CD1c-positive myeloid dendritic cell (primary cell): ENCODE results near the gene GPRIN2.
"Not testable (repeated sequence)": the region's sequence is repeated elsewhere in the genome, so short reads cannot be mapped to it uniquely, and the experiment has no call there.

Experiments used
- DNase-seq: peaks from one replicate; pipeline ENCODE4 v3.0.0-alpha.2; 2016; ENCODE audit errors: extremely low spot score

Gene GPRIN2

DNA sequence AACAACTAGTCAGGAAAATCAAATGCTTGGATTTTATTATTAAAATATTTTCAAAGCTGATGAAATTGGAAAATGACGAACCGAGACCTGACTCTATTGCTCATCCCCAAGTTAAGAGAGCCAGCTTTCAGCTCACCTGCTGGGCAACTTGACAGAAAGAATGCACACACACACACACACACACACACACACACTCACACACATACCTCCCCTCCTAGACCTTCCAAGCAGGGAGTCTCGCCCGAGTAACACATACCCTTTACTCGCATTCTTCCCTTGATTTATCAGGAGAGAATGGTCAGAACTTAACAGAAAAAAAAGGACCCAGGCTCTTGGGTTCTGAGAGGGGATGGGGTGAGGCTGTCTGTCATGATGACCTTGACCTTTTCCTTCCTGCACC, 19.1 kb downstream of the GPRIN2 start:
- no peak for DNase-seq

GRCh38 chr10:46536781-46537180, 19.7 kb downstream of the GPRIN2 start:
- no peak for DNase-seq

- no peak for DNase-seq
These were observed 20.3 kb downstream of the GPRIN2 start for GRCh38 chr10:46536171-46536570.

DNA sequence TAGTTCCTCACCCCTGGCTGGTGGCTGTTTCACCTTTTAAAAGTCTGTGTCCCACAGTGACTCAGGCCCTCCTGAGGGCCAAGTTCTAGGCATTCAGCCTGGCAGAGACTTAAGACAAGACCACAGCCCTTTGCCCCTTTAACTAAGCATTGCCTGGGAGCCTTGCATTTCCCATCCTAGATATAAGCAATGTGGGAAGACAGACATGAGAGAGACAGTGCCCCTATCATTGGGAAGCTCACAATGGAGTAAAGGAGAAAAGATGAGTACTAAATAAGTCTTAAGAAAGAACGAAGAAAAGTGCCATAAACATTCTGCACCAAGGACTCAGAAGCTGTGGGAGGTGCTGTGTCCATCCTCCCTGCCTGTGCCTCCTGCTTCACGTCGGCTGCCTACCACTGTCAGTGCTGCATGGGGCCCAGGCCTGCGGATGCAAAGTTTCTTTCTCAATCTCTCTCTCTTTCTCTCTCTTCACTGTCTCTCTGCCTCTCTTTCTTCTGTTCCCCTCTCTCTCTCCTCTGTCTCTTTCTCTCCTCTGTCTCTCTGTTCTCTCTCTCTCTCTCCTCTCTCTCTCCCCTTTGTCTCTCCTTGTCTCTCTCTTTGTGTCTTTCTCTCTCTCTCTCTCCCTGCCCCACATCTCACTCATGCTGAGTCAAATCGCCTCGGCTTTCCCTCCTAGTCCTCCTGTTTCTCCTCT, 21.5 kb downstream of the GPRIN2 start:
- no peak for DNase-seq

DNA sequence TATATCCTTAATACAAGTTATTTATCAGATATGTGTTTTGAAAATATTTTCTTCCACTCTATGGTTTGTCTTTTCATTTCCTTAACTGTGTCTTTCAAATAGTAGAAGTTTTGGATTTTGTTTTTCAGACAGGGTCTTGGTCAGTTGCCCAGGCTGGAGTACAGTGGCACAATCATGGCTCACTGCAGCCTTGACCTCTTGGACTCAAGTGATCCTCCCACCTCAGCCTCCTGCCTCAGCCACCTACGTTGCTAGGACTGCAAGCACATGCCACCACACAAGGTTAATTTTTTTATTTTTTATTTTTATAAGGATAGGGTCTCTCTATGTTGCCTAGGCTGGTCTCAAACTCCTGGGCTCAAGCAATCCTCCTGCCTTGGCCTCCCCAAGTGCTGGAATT, 24.2 kb downstream of the GPRIN2 start:
- DNase-seq: not testable (repeated sequence)

GRCh38 chr10:46530249-46531186, 25.9 kb downstream of the GPRIN2 start:
- DNase-seq: no peak

- not testable (repeated sequence) for DNase-seq
These were observed 26.7 kb downstream of the GPRIN2 start for GRCh38 chr10:46529742-46530141.

- no peak for DNase-seq
These were observed 27.5 kb downstream of the GPRIN2 start for GRCh38 chr10:46528675-46529615.

DNA sequence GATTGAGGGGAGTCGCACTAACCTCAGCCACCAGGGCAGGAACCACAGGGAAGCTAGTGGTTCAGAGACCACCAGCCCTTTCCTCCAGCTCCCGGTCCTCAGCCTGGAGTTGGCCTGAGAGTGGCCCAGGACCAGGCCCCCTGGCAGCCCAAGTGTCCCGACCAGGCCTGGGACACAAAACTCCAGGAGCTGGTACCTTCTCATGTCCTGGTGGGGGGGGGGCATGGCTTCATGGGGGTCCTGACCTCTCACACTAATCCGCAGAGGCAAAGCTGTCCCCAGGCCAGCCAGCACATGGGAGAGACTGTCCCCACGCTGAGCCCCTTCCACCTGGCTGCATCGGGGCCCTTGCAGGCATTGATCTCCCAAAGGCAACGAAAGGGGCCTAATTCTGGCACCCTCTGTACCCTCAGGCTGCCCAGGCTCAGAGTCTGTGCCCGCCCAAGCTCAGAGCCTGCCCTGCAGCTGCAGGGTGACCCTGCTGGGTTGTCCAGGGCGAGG, 28.2 kb downstream of the GPRIN2 start:
- DNase-seq: no peak

- no peak for DNase-seq
These were observed 29.1 kb downstream of the GPRIN2 start for GRCh38 chr10:46527241-46527811.

DNA sequence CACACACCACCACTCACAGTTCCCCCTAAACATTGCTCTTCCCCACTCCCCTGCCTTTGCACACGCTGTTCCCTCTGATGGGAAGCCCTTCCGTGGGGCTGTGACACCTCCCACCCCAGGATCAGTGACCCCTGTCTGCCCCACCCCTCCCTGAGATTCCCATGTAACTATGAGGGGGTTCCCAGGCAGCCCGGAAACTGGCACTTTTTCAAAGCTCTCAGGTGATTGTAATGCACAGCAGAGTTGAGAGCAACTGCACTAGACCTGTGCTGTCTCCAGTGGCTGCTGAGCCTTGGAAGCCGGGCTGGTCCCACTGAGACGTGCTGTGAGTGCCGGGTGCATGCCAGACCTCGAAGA, 29.8 kb downstream of the GPRIN2 start:
- DNase-seq: no peak

DNA sequence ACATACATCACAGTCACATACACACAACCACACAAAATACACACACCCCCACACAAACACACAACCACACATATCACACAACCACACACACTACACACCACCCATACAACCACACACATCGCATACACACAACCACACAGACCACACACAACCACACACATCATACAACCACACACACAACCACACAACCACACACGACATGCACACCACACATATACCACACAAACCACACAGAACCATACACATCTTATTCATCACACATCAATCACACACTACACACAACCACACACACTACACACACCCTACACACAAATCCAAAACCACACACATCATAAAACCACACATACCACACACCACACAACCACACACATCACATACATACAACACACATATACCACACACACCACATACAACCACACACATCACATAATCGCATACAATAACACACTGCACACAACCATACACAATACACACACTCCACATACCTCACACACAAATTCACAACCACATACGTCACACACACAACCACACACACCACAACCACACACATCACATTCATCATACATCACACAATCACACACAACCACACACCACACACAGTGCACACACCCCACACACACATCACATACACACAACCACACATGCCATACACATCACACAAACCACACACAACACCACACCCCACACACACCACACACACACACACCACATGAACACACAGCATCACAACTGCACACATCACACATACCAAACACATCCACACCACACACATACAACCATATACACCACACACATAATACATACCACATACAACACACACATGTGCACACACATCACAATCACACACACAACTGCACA, 30.4 kb downstream of the GPRIN2 start:
- no peak for DNase-seq

DNA sequence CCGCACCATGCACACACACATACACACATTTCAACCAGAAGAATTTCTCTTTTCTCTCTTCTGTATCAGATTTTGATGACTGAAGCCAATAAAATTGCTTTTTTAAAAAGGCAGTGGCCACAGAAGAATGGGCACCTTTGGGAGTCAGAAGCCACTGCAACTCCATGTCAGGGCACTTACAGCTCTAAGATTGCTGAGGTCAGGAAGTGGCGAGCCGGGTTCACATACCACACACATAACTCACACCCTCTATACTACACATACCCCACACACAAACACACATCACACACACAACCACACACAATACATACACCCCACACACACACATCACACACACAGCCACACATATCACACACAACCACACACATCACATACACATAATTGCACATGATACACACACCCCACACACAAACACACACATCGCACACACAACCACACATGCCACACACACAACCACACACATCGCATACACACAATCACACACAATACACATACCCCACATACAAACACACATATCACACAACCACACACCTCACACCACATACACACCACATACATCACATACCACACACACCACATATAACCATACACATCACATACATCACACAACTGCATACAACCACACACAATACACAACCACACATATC, 31.2 kb downstream of the GPRIN2 start:
- no peak for DNase-seq

DNA sequence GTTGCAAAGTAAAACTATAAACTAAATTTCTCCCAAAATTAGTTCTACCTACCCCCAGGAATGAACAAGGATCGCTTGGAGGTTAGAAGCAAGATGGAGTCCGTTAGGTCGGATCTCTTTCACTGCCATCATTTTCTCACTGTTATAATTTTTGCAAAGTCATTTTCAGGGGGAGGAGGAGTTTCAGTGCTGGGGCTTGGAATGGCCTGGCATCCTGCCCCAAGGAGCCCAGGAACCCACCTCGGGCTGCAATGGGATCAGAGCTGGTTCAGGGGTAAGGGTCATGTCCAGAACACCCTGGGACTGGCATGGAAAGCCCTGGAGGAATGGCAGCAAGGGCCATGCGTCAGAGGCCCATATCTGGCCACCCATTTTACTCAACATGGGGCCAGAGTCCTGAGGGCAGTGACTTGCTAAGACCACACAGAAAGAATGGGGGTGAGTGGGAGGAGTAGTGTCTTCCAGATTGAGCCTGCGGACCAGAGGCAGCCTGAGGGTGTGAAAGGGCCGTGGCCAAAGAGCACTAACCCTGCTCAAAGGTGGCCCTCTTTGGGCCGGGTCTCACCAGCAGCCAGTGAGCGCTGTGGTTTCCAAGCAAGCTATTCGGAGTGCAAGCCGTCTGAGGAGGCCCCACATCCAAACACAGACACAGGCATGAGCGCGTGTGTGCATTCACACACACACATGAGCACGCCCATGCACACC, 31.8 kb downstream of the GPRIN2 start:
- no peak for DNase-seq

- no peak for DNase-seq
These were observed 32.4 kb downstream of the GPRIN2 start for GRCh38 chr10:46523962-46524471.

DNA sequence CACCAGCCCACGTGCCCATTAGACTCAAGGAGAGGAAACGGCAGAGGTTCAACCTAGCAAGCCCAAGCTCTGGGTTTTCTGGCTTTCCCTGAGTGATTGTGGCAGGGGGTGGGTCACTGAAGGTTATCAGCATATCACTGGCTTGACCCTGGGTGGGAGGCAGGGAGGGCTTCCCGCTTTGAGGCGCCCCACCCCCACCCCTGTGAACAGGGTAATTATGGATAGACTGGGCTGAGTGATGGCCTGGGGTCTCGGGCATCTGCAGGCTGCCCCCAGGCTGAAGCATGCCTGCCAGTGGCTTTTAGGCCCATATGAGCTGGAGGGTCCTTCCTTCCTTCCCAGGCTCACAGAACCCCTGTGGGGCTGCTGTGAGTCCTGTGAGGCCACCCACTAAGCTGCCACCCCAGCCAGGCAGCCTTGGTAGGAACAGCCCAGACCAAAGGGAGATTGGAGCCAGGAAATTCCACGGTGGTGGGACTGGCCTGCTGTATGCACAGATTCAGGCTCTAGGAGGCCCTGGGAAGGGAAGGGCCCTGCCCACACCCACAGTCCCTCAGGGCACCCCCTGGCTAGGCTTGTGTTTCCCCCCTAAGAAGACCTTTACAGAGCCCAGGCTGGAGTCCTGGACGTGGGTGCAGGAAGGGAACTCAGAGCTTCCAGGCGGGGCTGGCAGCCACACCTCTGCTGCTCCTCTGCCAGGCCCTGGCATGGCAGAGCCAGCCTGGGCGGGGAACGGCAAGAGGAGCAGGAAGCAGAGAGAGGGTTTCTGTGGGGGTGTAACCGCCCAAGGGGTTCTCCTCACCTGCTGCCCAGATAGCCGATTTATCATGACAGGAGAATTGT, 33.1 kb downstream of the GPRIN2 start:
- DNase-seq: no peak

DNA sequence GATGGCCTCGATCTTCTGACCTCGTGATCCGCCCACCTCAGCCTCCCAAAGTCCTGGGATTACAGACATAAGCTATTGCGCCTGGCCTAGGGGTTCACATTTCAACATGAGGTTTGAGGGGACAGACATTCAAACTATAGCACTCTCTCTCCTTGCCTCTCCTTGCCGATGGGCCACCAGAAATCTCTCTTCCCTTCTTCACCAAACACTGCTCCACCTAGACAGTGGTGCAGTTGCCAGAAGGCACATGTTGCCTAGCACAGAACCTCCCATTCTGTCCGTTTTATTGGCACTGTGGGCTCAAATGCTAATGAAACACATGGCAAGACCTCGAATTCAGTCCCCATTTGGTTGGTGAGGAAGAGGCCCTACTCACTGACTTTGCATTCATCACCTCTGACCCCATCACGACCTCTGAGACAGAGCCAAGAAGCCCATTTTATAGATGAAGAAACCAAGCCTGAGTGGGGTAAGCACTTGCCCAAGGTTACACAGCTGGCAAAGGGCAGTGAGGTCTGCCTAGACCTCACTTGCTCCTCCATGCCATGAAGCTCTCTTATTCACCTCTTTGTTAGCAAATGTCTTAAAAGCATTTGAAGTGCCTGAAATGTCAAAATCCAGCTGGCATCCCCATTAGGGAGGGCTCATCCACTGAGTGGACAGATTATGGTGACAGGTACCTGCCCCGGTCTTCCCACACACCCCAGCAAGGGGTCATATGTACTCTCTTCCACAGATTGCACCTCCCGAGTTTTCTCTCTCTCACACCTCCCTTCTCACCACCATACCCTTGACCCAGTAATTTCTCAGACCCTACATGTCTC, 34.0 kb downstream of the GPRIN2 start:
- DNase-seq: no peak
